SK-N-SH (cell line): ENCODE results near the gene RBPJL. TPM values are rescaled to one million over a fixed set of nuclear protein-coding genes. Genes with fewer than 3 reads are reported as not detected.

Experiments used
- CTCF ChIA-PET: fragments of 300-600, 350-600 bp; formaldehyde crosslinking; extraction: SDS; loops from one replicate; lab custom pipeline; 2021; lab: Yijun Ruan, JAX
- POLR2A ChIA-PET: fragments of 350-600 bp; sonication (Branson Sonifier 250); formaldehyde crosslinking; extraction: SDS; loops from one replicate; lab custom pipeline; 2020; ENCODE audit warnings: antibody characterized with exemption, inconsistent platforms; lab: Yijun Ruan, JAX
- DNase-seq: peaks from one replicate; pipeline ENCODE4 v3.0.0; 2012
- H2AFZ ChIP-seq: fragments of 200-600 bp; sonication (generic); 2 replicates; pipeline ENCODE4 v1.8.1; 2016; ENCODE audit warnings: antibody characterized with exemption, mild to moderate bottlenecking, low read depth
- H3F3A ChIP-seq: fragments of 200-600 bp; sonication (generic); replicated peaks from 2 replicates; pipeline ENCODE3; 2016; ENCODE audit warnings: antibody characterized with exemption, mild to moderate bottlenecking; ENCODE audit not compliant: insufficient read depth
- H3K27ac ChIP-seq, 2 experiments: fragments of 200-500 bp in 1 of 2; fragments of 200-600 bp in 1 of 2; sonication (Bioruptor generic) in 1 of 2; sonication (generic), shearing (Covaris generic) in 1 of 2; 2 replicates each; pipeline versions ENCODE4 v1.5.1 to v1.6.1; 2014 to 2016; ENCODE audit warnings: low read depth in 2 of 2, inconsistent platforms in 1 of 2, low read length in 1 of 2, mild to moderate bottlenecking in 1 of 2, mixed read lengths in 1 of 2
- H3K27me3 ChIP-seq: fragments of 200-600 bp; sonication (generic), shearing (Covaris generic); 2 replicates; pipeline ENCODE4 v1.6.1; 2016; ENCODE audit warnings: mixed run types; ENCODE audit not compliant: insufficient read depth
- H3K36me3 ChIP-seq, 2 experiments: fragments of 200-500 bp in 1 of 2; fragments of 200-600 bp in 1 of 2; sonication (Bioruptor generic) in 1 of 2; sonication (generic) in 1 of 2; replicated peaks in 1 of 2; 2 replicates each; pipeline versions ENCODE3 to v1.5.1; 2014 to 2016; ENCODE audit warnings: low read length in 1 of 2, mild to moderate bottlenecking in 1 of 2; ENCODE audit not compliant: insufficient read depth in 2 of 2, control insufficient read depth in 1 of 2
- H3K4me1 ChIP-seq, 2 experiments: fragments of 200-500 bp in 1 of 2; fragments of 200-600 bp in 1 of 2; sonication (Bioruptor generic) in 1 of 2; sonication (generic), shearing (Covaris generic) in 1 of 2; 2 replicates each; pipeline versions ENCODE4 v1.5.1 to v1.6.1; 2014 to 2016; ENCODE audit warnings: low read depth in 1 of 2, low read length in 1 of 2, mixed run types in 1 of 2; ENCODE audit not compliant: insufficient read depth in 2 of 2, control insufficient read depth in 1 of 2
- H3K4me2 ChIP-seq: fragments of 200-600 bp; sonication (generic), shearing (Covaris generic); 2 replicates; pipeline ENCODE4 v1.6.1; 2017; ENCODE audit warnings: mixed run types
- H3K4me3 ChIP-seq, 2 experiments: fragments of 200-500 bp in 1 of 2; fragments of 200-600 bp in 1 of 2; sonication (Bioruptor generic) in 1 of 2; sonication (generic), shearing (Covaris generic) in 1 of 2; 2 replicates each; pipeline versions ENCODE4 v1.5.1 to v1.8.1; 2014 to 2016; ENCODE audit warnings: low read depth in 2 of 2, inconsistent platforms in 1 of 2, low read length in 1 of 2, mild to moderate bottlenecking in 1 of 2, mixed read lengths in 1 of 2, moderate library complexity in 1 of 2
- H3K79me2 ChIP-seq: fragments of 200-600 bp; sonication (generic); 2 replicates; pipeline ENCODE4 v1.8.1; 2017; ENCODE audit warnings: mild to moderate bottlenecking; ENCODE audit not compliant: insufficient read depth
- H3K9ac ChIP-seq: fragments of 200-600 bp; sonication (generic); 2 replicates; pipeline ENCODE4 v1.6.1; 2017; ENCODE audit warnings: mixed run types
- H3K9me2 ChIP-seq: fragments of 200-600 bp; sonication (generic); 2 replicates; pipeline ENCODE4 v1.6.1; 2017; ENCODE audit warnings: mixed run types
- H3K9me3 ChIP-seq: fragments of 200-600 bp; sonication (generic); 2 replicates; pipeline ENCODE4 v1.6.1; 2017; ENCODE audit warnings: mixed run types, mild to moderate bottlenecking, moderate library complexity
- H4K20me1 ChIP-seq: fragments of 200-600 bp; sonication (generic); 2 replicates; pipeline ENCODE4 v1.6.1; 2017; ENCODE audit warnings: mild to moderate bottlenecking, mixed run types; ENCODE audit not compliant: insufficient read depth
- CHD2 ChIP-seq: fragments of 150-350 bp; IDR thresholded peaks from 2 replicates; pipeline ENCODE4 v1.6.1; 2018; ENCODE audit warnings: low read length; ENCODE audit not compliant: partially characterized antibody
- ELF1 ChIP-seq: IDR thresholded peaks from 2 replicates; pipeline ENCODE4 v1.4.0; 2012
- EP300 ChIP-seq, 2 experiments: IDR thresholded peaks; 2 replicates each; pipeline versions ENCODE4 v1.4.0 to v1.6.1; 2012; ENCODE audit warnings: borderline replicate concordance in 1 of 2, low read depth in 1 of 2, low read length in 1 of 2
- EZH2phosphoT487 ChIP-seq: fragments of 200-600 bp; sonication (generic); IDR thresholded peaks from 2 replicates; pipeline ENCODE4 v1.6.1; 2017; ENCODE audit warnings: low read depth, mixed run types, mild to moderate bottlenecking, antibody characterized with exemption, moderate library complexity, borderline replicate concordance
- FOXJ3 ChIP-seq: sonication (generic); formaldehyde crosslinking; IDR thresholded peaks from 2 replicates; pipeline ENCODE4 v1.5.1; 2020; ENCODE audit warnings: mild to moderate bottlenecking, missing genetic modification reagents
- GATA2 ChIP-seq: sonication (generic); formaldehyde crosslinking; IDR thresholded peaks from 2 replicates; pipeline ENCODE4 v1.5.0; 2020; ENCODE audit warnings: mild to moderate bottlenecking, missing genetic modification reagents
- JUND ChIP-seq: IDR thresholded peaks from 2 replicates; pipeline ENCODE4 v1.4.0; 2012
- MXI1 ChIP-seq: IDR thresholded peaks from 2 replicates; pipeline ENCODE4 v1.6.1; 2012; ENCODE audit warnings: mild to moderate bottlenecking, low read depth, low read length, improper control_type of control experiment
- PBX3 ChIP-seq: IDR thresholded peaks from 2 replicates; pipeline ENCODE4; 2012
- POLR2AphosphoS5 ChIP-seq: IDR thresholded peaks from 2 replicates; pipeline ENCODE4 v1.6.1; 2012; ENCODE audit warnings: low read depth, low read length
- RCOR1 ChIP-seq: fragments of 150-350 bp; IDR thresholded peaks from 2 replicates; pipeline ENCODE4 v1.6.1; 2017; ENCODE audit warnings: antibody characterized with exemption, low read length
- RFX5 ChIP-seq: IDR thresholded peaks from 2 replicates; pipeline ENCODE4 v1.6.1; 2012; ENCODE audit warnings: mild to moderate bottlenecking, improper control_type of control experiment, low read length
- USF1 ChIP-seq: IDR thresholded peaks from 2 replicates; pipeline ENCODE4 v1.4.0; 2012; ENCODE audit warnings: low read depth, borderline replicate concordance
- WGBS: methylation state at CpG from one replicate; pipeline ENCODE4 v1.1.6; 2017; ENCODE audit warnings: low lambda C conversion rate; 5-methylcytosine and 5-hydroxymethylcytosine counted together
- polyA plus RNA-seq, 3 experiments: library from polyadenylated mRNA; depleted of rRNA; stranded (reverse); fragments of >200 nt; gene quantifications; 2 replicates each; pipeline ENCODE4 v1.2.3, GENCODE V29; 2012
- TF ChIP-seq, protein P1 (sequence below): IDR thresholded peaks from 2 replicates; pipeline ENCODE4 v1.4.0; 2012; ENCODE audit warnings: low read depth

RBPJL gene
- polyA plus RNA-seq, 1 of the 3 experiments (the other 2 are of a cell fraction) = not detected

DNA sequence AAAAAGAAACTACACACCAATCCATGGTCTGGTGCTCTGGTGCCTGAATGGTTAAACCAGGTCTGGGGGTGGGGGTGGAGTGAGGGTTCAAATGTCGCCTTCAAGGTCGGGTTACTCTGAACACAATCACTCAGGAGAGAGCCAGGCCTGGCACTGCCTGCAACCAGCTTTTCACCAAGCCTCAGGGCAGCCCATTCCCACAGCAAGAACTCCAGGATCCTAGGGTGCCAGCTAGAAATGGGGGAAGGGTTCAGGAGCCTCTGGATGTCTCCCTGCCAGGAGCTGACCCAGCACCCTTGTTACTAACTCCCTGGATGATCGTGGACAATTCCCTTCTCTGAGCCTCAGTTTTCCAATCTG lies 34.9 kb downstream of the RBPJL start:
- H2AFZ ChIP-seq = no peak overlapping the region
- peaks cover 11% of the 10 kb centered on the region; the same call in 1 of the 2 replicates for H4K20me1 ChIP-seq
- no peak for DNase-seq
- peaks cover 4 to 7% of the 10 kb centered on the region in 2 experiments for H3K36me3 ChIP-seq
- WGBS = 31% methylated on average over 3 of the region's 3 CpGs
- peaks cover 29% of the 10 kb centered on the region for H3F3A ChIP-seq
- H3K27me3 ChIP-seq = no peaks in the 10 kb centered on the region
- H3K9me2 ChIP-seq = no peaks in the 10 kb centered on the region
- ChIA-PET POLR2A (interaction anchor here (0.8 to 1.9 kb wide), 4 partner anchors 21 to 492 kb away, joined by 3 to 14 read pairs (median 4); partner anchors contain the start of genes SNX21 and SYS1), CTCF (interaction anchor here (0.8 to 4.3 kb wide), 9 partner anchors 15 to 129 kb away, joined by 3 to 31 read pairs (median 6); partner anchors contain the start of gene SYS1)
- H3K4me1 ChIP-seq = peaks cover 73 to 74% of the 10 kb centered on the region in 2 experiments
- TF ChIP-seq RFX5 (no peak), POLR2AphosphoS5 (no peak)
- peak overlapping the region; percentile 96 for H3K4me2 ChIP-seq
- peaks cover 85% of the 10 kb centered on the region for H3K79me2 ChIP-seq
- peak overlapping the region; percentile 61; the same call in 1 of the 2 replicates for H3K9ac ChIP-seq
- no peaks in the 10 kb centered on the region for H3K9me3 ChIP-seq
- peak overlapping the region; percentile 90 to 96 for H3K27ac ChIP-seq
- H3K4me3 ChIP-seq = peak overlapping the region; percentile 27 to 31

DNA sequence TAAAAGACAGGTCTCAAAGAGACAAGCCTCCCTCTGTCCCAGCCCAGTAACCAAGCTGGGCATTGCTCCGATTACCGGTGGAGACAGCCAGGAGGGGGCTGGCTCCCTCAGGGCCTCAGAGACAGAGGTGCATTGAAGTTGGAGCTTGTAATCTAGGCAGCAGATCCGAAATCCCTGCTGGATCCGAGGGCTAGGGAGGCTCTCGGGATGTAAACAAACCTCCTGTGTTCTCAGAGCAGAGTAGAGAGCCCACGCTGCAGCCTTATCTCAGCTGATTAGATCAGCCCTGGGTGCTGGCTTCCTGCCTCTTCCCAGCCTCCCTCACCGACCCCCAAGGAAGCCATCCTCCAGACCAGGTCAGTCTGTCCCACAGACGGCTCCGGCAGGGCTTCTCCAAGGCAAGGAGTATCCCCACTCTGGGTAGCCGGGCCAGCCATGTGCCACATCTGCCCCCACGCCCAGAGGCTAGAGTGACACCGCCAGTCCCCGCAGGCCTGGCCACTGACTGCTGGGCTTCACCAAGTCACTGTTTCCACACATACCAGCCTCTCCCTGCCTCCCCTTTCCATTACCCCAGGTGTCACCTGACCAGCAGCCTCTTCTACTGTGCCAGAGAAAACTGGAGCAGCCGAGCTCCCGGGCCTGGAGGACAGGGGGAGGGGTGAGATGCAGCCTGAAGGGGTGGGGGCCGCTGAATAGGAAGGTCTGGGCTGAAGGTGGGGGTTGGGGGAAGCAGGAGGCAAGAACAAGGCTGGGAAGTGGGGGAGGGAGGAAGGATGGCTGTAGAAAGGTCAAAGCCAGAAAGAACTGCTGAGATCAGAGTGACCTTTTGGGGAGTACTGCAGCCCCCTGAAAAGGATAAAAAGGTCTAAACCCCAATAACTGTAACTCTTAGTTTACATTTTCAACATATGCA lies 35.6 kb downstream of the RBPJL start:
- H3K36me3 ChIP-seq = peaks cover 4 to 7% of the 10 kb centered on the region in 2 experiments
- CTCF ChIA-PET = interaction anchor here (1.0 to 4.3 kb wide), 9 partner anchors 15 to 129 kb away, joined by 3 to 31 read pairs (median 6); partner anchors contain the start of gene SYS1
- no peaks in the 10 kb centered on the region for H3K9me2 ChIP-seq
- peak overlapping the region; percentile 90 to 96 for H3K27ac ChIP-seq
- peaks cover 91% of the 10 kb centered on the region for H3K79me2 ChIP-seq
- 11% methylated on average over 14 of the region's 16 CpGs for WGBS
- H3F3A ChIP-seq = peaks cover 24% of the 10 kb centered on the region
- peaks cover 11% of the 10 kb centered on the region; the same call in 1 of the 2 replicates for H4K20me1 ChIP-seq
- H2AFZ ChIP-seq = no peak overlapping the region
- H3K4me3 ChIP-seq = peak overlapping the region; percentile 27 to 31
- H3K9ac ChIP-seq = peak overlapping the region; percentile 61; the same call in 1 of the 2 replicates
- H3K27me3 ChIP-seq = no peaks in the 10 kb centered on the region
- peaks cover 72 to 74% of the 10 kb centered on the region in 2 experiments for H3K4me1 ChIP-seq
- H3K9me3 ChIP-seq = no peaks in the 10 kb centered on the region
- peak overlapping the region; percentile 96 for H3K4me2 ChIP-seq
- DNase-seq = peak; percentile 79
- TF ChIP-seq CHD2 = no peak
- TF ChIP-seq MXI1 = peak; percentile 77
- TF ChIP-seq, protein P1, sequence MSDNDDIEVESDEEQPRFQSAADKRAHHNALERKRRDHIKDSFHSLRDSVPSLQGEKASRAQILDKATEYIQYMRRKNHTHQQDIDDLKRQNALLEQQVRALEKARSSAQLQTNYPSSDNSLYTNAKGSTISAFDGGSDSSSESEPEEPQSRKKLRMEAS = 0 out of 2 replicates have a peak, but pooled peaks have one; percentile 22
- no peak for TF ChIP-seq JUND
- peak; percentile 93 for TF ChIP-seq GATA2
- peak; percentile 68; the same call in 1 of the 2 replicates for TF ChIP-seq USF1
- no peak for TF ChIP-seq EZH2phosphoT487
- no peak for TF ChIP-seq PBX3
- no peak for TF ChIP-seq ELF1
- no peak for TF ChIP-seq RCOR1
- TF ChIP-seq FOXJ3 (CRISPR knock-in tag) = peak; percentile 80
- peak in 1 of 2 experiments; percentile 45; a peak in 1 of 4 replicates for TF ChIP-seq EP300 (IDR thresholded peaks at IDR 0.05; ENCODE audit: borderline replicate concordance in 1 of 2, low read depth in 1 of 2, low read length in 1 of 2)
- POLR2A ChIA-PET = interaction anchor here (0.8 to 1.9 kb wide), 5 partner anchors 20 to 491 kb away, joined by 3 to 14 read pairs (median 3); partner anchors contain the start of genes SNX21 and SYS1
